Glutamatergic neuron (in vitro differentiated cells): ENCODE measurements around the gene EIF4H. TPM values are rescaled to one million over a fixed set of nuclear protein-coding genes. Genes with fewer than 3 reads are reported as not detected.
A peak's percentile ranks its signal among the peaks of the same experiment; 100 is the strongest.

ENCODE experiments used
- DNase-seq: peaks from one replicate; pipeline ENCODE4 v3.0.0; 2022
- H3K27ac Mint-ChIP-seq: one replicate; pipeline ENCODE4 v1.8.0; 2020; ENCODE audit warnings: mild to moderate bottlenecking, mixed read lengths, inconsistent platforms; ENCODE audit not compliant: unreplicated experiment
- H3K27me3 Mint-ChIP-seq: one replicate; pipeline ENCODE4 v1.8.0; 2020; ENCODE audit warnings: mild to moderate bottlenecking, moderate library complexity, mixed read lengths, inconsistent platforms; ENCODE audit not compliant: unreplicated experiment
- H3K36me3 Mint-ChIP-seq: one replicate; pipeline ENCODE4 v1.8.0; 2020; ENCODE audit warnings: mild to moderate bottlenecking, mixed read lengths, inconsistent platforms; ENCODE audit not compliant: unreplicated experiment
- H3K4me1 Mint-ChIP-seq: one replicate; pipeline ENCODE4 v1.8.0; 2020; ENCODE audit warnings: mild to moderate bottlenecking, low read depth, mixed read lengths, inconsistent platforms; ENCODE audit not compliant: unreplicated experiment
- H3K4me3 Mint-ChIP-seq: one replicate; pipeline ENCODE4 v1.8.0; 2020; ENCODE audit warnings: mild to moderate bottlenecking, mixed read lengths, inconsistent platforms; ENCODE audit not compliant: unreplicated experiment
- H3K9me3 Mint-ChIP-seq: one replicate; pipeline ENCODE4 v1.8.0; 2020; ENCODE audit warnings: mild to moderate bottlenecking, moderate library complexity, mixed read lengths, inconsistent platforms; ENCODE audit not compliant: unreplicated experiment
- CTCF ChIP-seq: fragments of 200-600 bp; sonication (generic); IDR thresholded peaks from one replicate; pipeline ENCODE4 v1.5.0; 2021; ENCODE audit not compliant: partially characterized antibody, unreplicated experiment
- total RNA-seq: library from RNA; stranded (reverse); fragmentation: NEBNext Ultra II Directional; extraction: Animal tissue kit (Norgen Biotek cat#: 25700); gene quantifications from one replicate; pipeline ENCODE4 v1.2.1, GENCODE V29; 2021; ENCODE audit not compliant: unreplicated experiment

Gene EIF4H
- total RNA-seq, 1 donor from 2014 or later = 234 TPM

- no peak for TF ChIP-seq CTCF
- no peak for DNase-seq
- Mint-ChIP-seq H3K36me3 (no peaks in the 10 kb centered on the region), H3K27me3 (peaks cover 3% of the 10 kb centered on the region), H3K4me3 (no peak overlapping the region), H3K27ac (no peak overlapping the region), H3K9me3 (peaks cover 4% of the 10 kb centered on the region), H3K4me1 (peaks cover 27% of the 10 kb centered on the region)
Measured at GRCh38 chr7:74179935-74180604, 5.9 kb downstream of the EIF4H start.

- no peak for DNase-seq
- Mint-ChIP-seq H3K27me3 (peaks cover 3% of the 10 kb centered on the region), H3K4me3 (no peak overlapping the region), H3K27ac (no peak overlapping the region), H3K9me3 (peaks cover 5% of the 10 kb centered on the region), H3K4me1 (peaks cover 27% of the 10 kb centered on the region), H3K36me3 (no peaks in the 10 kb centered on the region)
- TF ChIP-seq CTCF = no peak
Measured at GRCh38 chr7:74180866-74181265, 6.7 kb downstream of the EIF4H start.

GRCh38 chr7:74181821-74182220 is 7.7 kb downstream of the EIF4H start:
- H3K4me3 Mint-ChIP-seq = no peak overlapping the region
- H3K27me3 Mint-ChIP-seq = peaks cover 3% of the 10 kb centered on the region
- no peak for TF ChIP-seq CTCF
- DNase-seq = no peak
- peaks cover 25% of the 10 kb centered on the region for H3K4me1 Mint-ChIP-seq
- no peak overlapping the region for H3K27ac Mint-ChIP-seq
- H3K36me3 Mint-ChIP-seq = no peaks in the 10 kb centered on the region
- H3K9me3 Mint-ChIP-seq = peaks cover 5% of the 10 kb centered on the region

GRCh38 chr7:74182453-74183090 is 8.4 kb downstream of the EIF4H start:
- DNase-seq = no peak
- Mint-ChIP-seq H3K9me3 (peaks cover 3% of the 10 kb centered on the region), H3K36me3 (no peaks in the 10 kb centered on the region), H3K4me1 (peaks cover 28% of the 10 kb centered on the region), H3K27me3 (peaks cover 3% of the 10 kb centered on the region), H3K4me3 (peak overlapping the region; percentile 65), H3K27ac (peak overlapping the region; percentile 54)
- TF ChIP-seq CTCF = no peak

- Mint-ChIP-seq H3K27ac (peak overlapping the region; percentile 54), H3K27me3 (peaks cover 3% of the 10 kb centered on the region), H3K4me3 (no peak overlapping the region), H3K36me3 (no peaks in the 10 kb centered on the region), H3K4me1 (peaks cover 30% of the 10 kb centered on the region), H3K9me3 (peaks cover 3% of the 10 kb centered on the region)
- no peak for DNase-seq
- no peak for TF ChIP-seq CTCF
Measured at GRCh38 chr7:74183142-74183541, 9.0 kb downstream of the EIF4H start.
